Activated B cell treated with CpG ODN at 0.5 μM for 24 hours (primary cell): ENCODE measurements around the gene MYO16. TPM values are rescaled to one million over a fixed set of nuclear protein-coding genes. Genes with fewer than 3 reads are reported as not detected.
"Not testable (repeated sequence)": the region's sequence is repeated elsewhere in the genome, so short reads cannot be mapped to it uniquely, and the experiment has no call there.

ENCODE experiments used
- ATAC-seq: fragments of 200-7000 bp; cut with Tn5 transposase; one replicate; pipeline ENCODE4 v1.10.0; 2021; ENCODE audit warnings: low read depth, mild to moderate bottlenecking, moderate library complexity
- CTCF ChIA-PET: fragments of 350-600 bp; sonication (Branson Sonifier 250); formaldehyde crosslinking; loops from one replicate; lab custom pipeline; 2021; ENCODE audit warnings: antibody characterized with exemption; lab: Charles Lee
- POLR2A ChIA-PET: fragments of 350-600 bp; sonication (Branson Sonifier 250); formaldehyde crosslinking; loops from one replicate; lab custom pipeline; 2021; ENCODE audit warnings: antibody characterized with exemption; lab: Charles Lee
- DNase-seq: peaks from one replicate; pipeline ENCODE4 v3.0.0; 2022
- H3K27ac Mint-ChIP-seq: one replicate; pipeline ENCODE4 v1.8.0; 2020; ENCODE audit warnings: mixed read lengths
- H3K27me3 Mint-ChIP-seq: one replicate; pipeline ENCODE4 v1.8.0; 2021; ENCODE audit warnings: mixed read lengths
- H3K36me3 Mint-ChIP-seq: one replicate; pipeline ENCODE4 v1.8.0; 2021; ENCODE audit warnings: low read depth, mixed read lengths
- H3K4me1 Mint-ChIP-seq: one replicate; pipeline ENCODE4 v1.8.0; 2021; ENCODE audit warnings: mixed read lengths
- H3K4me3 Mint-ChIP-seq: one replicate; pipeline ENCODE4 v1.8.0; 2020; ENCODE audit warnings: mild to moderate bottlenecking, mixed read lengths
- H3K9me3 Mint-ChIP-seq: one replicate; pipeline ENCODE4 v1.8.0; 2020; ENCODE audit warnings: mixed read lengths
- CTCF ChIP-seq: fragments of 200-600 bp; IDR thresholded peaks from one replicate; pipeline ENCODE4 v1.8.0; 2022; ENCODE audit warnings: antibody characterized with exemption, mild to moderate bottlenecking
- intact Hi-C: fragments of 100-400 bp; cut with micrococcal nuclease; formaldehyde crosslinking; loops from one replicate; pipeline ENCODE4 v1.15.1; 2024
- total RNA-seq: library from RNA; stranded (reverse); gene quantifications from 2 replicates; pipeline ENCODE4 v1.2.3, GENCODE V29; 2022

MYO16 gene
- total RNA-seq, 1 donor from 2014 or later, result not detected

- no peak overlapping the region for H3K27ac Mint-ChIP-seq
- no peak for ATAC-seq
- no peaks in the 10 kb centered on the region for H3K4me1 Mint-ChIP-seq
- H3K36me3 Mint-ChIP-seq, result no peaks in the 10 kb centered on the region
- no peak for DNase-seq
- no peaks in the 10 kb centered on the region for H3K9me3 Mint-ChIP-seq
- no peak for TF ChIP-seq CTCF
- ChIA-PET POLR2A (no interaction called here), CTCF (no interaction called here)
- H3K4me3 Mint-ChIP-seq, result no peak overlapping the region
- intact Hi-C loops, result no loop called here
- peaks cover 11% of the 10 kb centered on the region for H3K27me3 Mint-ChIP-seq
Measured at GRCh38 chr13:108984251-108984920, 355.0 kb downstream of the MYO16 start.

GRCh38 chr13:108985166-108985565, 355.8 kb downstream of the MYO16 start:
- no peak overlapping the region for H3K4me3 Mint-ChIP-seq
- no peak for DNase-seq
- ChIA-PET POLR2A (no interaction called here), CTCF (no interaction called here)
- no peak overlapping the region for H3K27ac Mint-ChIP-seq
- H3K9me3 Mint-ChIP-seq, result no peaks in the 10 kb centered on the region
- H3K36me3 Mint-ChIP-seq, result no peaks in the 10 kb centered on the region
- TF ChIP-seq CTCF, result no peak
- intact Hi-C loops, result no loop called here
- H3K4me1 Mint-ChIP-seq, result no peaks in the 10 kb centered on the region
- ATAC-seq, result no peak
- H3K27me3 Mint-ChIP-seq, result peaks cover 11% of the 10 kb centered on the region

- H3K4me3 Mint-ChIP-seq, result no peak overlapping the region
- intact Hi-C loops, result no loop called here
- peaks cover 4% of the 10 kb centered on the region for H3K27me3 Mint-ChIP-seq
- POLR2A ChIA-PET, result no interaction called here
- CTCF ChIA-PET, result no interaction called here
- DNase-seq (no peak), ATAC-seq (no peak)
- no peaks in the 10 kb centered on the region for H3K4me1 Mint-ChIP-seq
- no peaks in the 10 kb centered on the region for H3K9me3 Mint-ChIP-seq
- no peaks in the 10 kb centered on the region for H3K36me3 Mint-ChIP-seq
- no peak for TF ChIP-seq CTCF
- no peak overlapping the region for H3K27ac Mint-ChIP-seq
Measured at GRCh38 chr13:108987517-108987916, 358.1 kb downstream of the MYO16 start.

GRCh38 chr13:108987944-108988343, 358.5 kb downstream of the MYO16 start:
- H3K27me3 Mint-ChIP-seq, result peaks cover 4% of the 10 kb centered on the region
- H3K4me1 Mint-ChIP-seq, result no peaks in the 10 kb centered on the region
- no peaks in the 10 kb centered on the region for H3K9me3 Mint-ChIP-seq
- no peak for ATAC-seq
- CTCF ChIA-PET, result no interaction called here
- H3K36me3 Mint-ChIP-seq, result no peaks in the 10 kb centered on the region
- POLR2A ChIA-PET, result no interaction called here
- no peak overlapping the region for H3K4me3 Mint-ChIP-seq
- H3K27ac Mint-ChIP-seq, result no peak overlapping the region
- TF ChIP-seq CTCF, result no peak
- DNase-seq, result no peak
- intact Hi-C loops, result no loop called here

GRCh38 chr13:108991416-108991815, 362.0 kb downstream of the MYO16 start:
- H3K36me3 Mint-ChIP-seq, H3K4me3 Mint-ChIP-seq, CTCF ChIA-PET, H3K4me1 Mint-ChIP-seq, H3K27me3 Mint-ChIP-seq, POLR2A ChIA-PET, intact Hi-C loops, H3K27ac Mint-ChIP-seq, ATAC-seq, DNase-seq, H3K9me3 Mint-ChIP-seq: not testable (repeated sequence)

GRCh38 chr13:108993346-108993745, 363.9 kb downstream of the MYO16 start:
- TF ChIP-seq CTCF, result no peak
- H3K4me1 Mint-ChIP-seq, result no peaks in the 10 kb centered on the region
- H3K4me3 Mint-ChIP-seq, result no peak overlapping the region
- ChIA-PET POLR2A (no interaction called here), CTCF (interaction anchor here (0.7 kb wide), 1 partner anchor 32 kb away, joined by 3 read pairs; no protein-coding TSS in a partner anchor)
- intact Hi-C loops, result no loop called here
- ATAC-seq, result no peak
- H3K36me3 Mint-ChIP-seq, result no peaks in the 10 kb centered on the region
- no peaks in the 10 kb centered on the region for H3K27me3 Mint-ChIP-seq
- no peaks in the 10 kb centered on the region for H3K9me3 Mint-ChIP-seq
- DNase-seq, result no peak
- H3K27ac Mint-ChIP-seq, result no peak overlapping the region
